GM18907 (cell line): ENCODE data around the gene PIN1.

Experiments used
- ATAC-seq: cut with Tn5 transposase; IDR thresholded peaks from one replicate; pipeline ENCODE4 v1.9.1; 2021; ENCODE audit warnings: mild to moderate bottlenecking, moderate library complexity; ENCODE audit not compliant: unreplicated experiment

Gene PIN1

DNA sequence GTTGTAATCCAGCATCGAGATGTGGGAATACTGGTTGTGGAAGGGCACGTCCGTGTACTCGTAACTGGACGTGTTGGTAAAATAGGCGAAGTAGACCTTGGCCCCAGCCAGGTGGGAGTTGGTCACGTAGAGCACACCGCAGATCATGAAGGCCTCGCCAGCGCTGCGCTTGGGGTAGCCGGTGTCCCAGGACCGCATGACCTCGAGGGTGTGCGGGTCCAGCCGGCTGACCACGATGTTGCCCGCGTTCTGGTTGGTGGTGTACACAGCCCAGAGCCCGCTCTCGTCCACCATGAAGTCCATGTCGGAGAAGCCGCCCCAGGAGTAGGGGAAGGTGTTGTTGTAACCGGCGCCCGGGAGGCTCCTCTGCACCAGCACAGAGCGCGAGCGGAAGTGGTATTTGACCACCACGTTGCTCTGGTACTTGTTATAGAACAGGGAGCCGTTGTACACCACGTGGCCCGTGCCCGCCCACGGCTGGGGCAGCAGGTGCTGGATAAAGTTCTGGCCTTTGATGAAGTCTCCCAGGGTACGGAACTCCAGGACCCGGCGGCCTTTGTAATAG is 19.2 kb downstream of the PIN1 start:
- ATAC-seq = no peak

GRCh38 chr19:9856609-9857008 is 21.5 kb downstream of the PIN1 start:
- ATAC-seq = no peak

DNA sequence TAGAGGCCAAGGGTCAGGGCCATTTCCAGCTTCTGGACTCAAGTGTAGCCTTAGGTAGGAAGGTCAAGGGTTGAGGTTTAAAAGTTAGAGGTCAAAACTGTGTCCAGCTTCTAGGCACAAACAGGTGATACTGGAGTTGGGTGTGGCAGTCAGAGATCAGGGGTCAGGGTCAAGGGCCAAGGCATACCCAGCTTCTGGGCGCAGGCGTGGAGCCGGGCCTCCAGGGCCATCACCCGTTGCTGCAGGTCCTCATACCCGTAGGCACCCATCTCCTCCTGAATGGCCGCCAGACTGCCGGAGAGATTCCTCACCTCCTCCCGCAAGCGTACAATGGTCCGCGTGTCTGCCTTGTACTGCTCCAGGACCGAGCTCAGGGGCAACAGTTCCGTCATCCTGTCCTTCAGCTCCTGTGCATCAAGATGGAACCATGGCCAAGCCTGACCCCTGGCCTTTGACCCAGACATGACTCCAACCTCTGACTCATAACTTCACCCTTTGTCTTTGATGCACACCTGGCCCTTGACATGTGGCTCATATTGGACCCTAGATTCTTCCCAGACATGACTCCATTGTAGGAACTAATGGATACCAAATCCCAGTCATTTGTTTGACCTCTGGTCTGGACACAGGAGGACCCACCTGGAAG is 22.1 kb downstream of the PIN1 start:
- no peak for ATAC-seq

- no peak for ATAC-seq
These were observed 23.0 kb downstream of the PIN1 start for GRCh38 chr19:9857920-9858746.

GRCh38 chr19:9858766-9859165 is 23.6 kb downstream of the PIN1 start:
- no peak for ATAC-seq

DNA sequence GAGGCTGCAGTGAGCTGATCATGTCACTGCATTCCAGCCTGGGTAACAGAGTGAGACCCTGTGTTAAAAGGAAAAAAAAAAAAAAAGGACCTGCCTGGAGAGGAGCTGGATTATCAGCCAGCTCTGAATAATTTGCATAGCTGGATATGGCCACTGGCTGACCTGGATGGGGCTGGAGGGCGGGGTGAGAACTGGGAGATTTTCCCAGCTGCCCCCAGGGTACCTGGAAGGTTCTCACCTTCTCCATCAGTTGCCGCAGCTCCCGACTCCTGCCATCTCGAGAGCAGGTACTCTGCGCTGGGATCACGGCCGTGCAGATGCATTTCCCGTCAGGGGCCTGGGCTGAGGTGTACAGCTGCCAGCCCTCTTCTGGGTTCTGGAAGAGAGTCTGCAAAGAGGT is 25.3 kb downstream of the PIN1 start:
- no peak for ATAC-seq

DNA sequence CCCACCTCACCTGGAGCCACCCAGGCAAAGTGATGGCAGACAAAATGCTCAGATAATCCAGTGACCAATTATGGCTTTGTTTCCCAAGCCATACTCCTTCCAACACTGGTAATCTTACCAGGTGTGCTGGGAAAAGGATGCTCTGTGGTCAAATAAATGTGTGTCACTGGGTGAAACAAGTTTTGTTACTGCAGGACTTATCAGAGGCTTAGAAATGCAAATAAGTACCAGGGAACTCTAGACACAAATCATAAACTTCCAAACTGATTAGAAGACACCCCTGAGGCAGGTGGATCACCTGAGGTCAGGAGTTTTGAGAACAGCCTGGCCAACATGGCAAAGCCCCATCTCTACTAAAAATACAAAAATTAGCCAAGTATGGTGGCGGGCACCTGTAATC is 26.4 kb downstream of the PIN1 start:
- no peak for ATAC-seq

DNA sequence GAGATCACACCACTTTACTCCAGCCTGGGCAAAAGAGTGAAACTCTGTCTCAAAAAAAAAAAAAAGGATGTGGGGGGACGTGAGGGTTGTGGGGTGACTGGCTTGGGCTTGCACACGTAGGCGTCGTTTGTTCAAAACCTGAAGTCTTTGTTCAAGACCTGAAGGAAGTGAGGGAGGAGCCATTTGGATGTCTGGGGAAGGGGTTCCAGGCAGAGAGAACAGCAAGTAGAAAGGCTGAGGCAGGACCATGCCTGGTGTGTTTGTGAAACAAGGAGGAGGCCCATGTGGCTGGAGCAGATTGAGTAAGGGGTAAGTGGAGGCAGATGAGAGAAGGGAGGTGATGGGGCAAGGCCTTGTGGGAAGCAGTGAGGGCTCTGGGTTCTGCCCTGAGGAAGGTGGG is 27.8 kb downstream of the PIN1 start:
- no peak for ATAC-seq

DNA sequence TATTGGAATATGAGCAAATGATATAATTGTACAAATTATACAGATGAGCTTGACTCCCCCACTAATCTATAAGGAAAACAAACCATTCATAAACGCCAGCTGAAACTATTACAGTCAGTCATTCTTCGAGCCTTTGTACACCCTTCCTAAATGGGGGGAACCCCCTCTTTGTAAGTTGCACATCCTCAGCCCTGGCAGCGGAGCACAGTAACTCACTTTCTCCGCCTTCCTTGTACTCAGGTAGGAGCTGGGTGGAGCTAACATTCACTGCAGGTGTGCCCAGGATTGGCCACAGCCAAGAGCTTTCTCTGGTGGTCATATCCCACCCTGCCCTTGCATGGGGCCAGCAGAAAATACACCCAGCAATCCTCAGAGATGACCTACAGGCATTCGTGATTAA is 28.6 kb downstream of the PIN1 start:
- ATAC-seq = no peak

DNA sequence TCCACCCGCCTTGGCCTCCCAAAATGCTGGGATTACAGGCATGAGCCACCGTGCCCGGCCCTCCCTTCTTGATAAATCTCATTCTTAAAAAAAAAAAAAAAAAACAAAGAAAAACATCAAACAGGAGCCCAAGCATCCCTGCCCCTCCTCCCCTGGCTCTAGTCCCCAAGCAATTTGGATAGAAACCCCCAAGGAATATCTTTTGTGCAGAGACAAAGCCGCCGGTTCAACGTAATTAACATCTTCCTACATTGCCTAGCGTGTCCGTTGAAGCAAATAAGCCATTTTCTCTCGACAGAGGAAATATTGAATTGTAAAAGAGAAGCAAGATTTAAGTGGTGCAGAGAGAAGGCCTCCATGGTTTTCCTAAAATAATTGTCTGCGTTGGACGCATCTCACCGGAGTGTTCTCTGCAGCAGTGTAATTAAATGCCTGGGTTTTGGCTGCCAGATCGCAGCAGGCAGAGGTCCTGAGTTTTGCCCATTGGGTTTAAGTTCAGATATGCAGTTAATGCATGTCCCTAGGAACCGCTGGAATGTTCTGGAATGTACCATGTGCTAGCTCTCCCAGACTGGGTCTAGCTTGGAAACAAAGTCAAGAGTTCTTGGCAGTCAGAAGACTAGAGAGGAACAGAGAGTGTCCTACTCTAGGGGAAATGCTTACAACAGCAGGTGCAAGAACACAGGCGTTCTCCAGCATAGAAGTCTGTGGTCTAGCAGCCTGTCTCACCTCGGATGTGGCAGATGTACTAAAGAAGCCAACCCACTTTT is 30.8 kb downstream of the PIN1 start:
- no peak for ATAC-seq

GRCh38 chr19:9868983-9869617 is 34.0 kb downstream of the PIN1 start:
- ATAC-seq = no peak

- no peak for ATAC-seq
These were observed 36.7 kb downstream of the PIN1 start for GRCh38 chr19:9871626-9872338.

GRCh38 chr19:9872618-9873242 is 37.6 kb downstream of the PIN1 start:
- ATAC-seq = no peak

DNA sequence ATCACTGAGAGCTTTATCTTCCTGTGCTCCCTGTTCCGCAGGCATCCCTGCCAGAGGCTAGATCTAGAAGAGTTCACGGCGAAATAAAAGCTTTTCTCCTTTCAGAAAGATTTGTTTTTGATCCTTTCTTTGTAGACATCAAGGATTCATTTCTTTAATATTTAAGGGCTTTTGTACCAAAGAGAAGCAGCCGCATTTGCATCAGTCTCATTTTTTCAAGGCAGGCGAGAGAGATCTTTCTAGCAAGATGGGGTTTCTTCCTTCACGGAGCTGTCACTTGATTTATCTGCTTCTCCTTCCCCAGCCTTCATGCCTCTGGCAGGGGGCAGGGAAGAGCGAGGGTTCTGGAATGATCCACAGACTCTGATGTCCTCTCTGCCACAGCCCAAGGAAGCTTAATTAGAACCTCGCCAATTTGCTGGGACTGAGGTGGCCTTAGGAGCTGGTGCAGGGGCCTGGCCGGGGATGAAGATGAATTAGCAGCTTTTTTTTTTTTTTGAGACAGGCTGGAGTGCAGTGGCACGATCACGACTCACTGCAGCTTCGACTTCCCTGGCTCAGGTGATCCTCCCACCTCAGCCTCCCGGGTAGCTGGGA is 40.0 kb downstream of the PIN1 start:
- ATAC-seq = no peak

GRCh38 chr19:9875796-9876195 is 40.7 kb downstream of the PIN1 start:
- ATAC-seq = no peak

DNA sequence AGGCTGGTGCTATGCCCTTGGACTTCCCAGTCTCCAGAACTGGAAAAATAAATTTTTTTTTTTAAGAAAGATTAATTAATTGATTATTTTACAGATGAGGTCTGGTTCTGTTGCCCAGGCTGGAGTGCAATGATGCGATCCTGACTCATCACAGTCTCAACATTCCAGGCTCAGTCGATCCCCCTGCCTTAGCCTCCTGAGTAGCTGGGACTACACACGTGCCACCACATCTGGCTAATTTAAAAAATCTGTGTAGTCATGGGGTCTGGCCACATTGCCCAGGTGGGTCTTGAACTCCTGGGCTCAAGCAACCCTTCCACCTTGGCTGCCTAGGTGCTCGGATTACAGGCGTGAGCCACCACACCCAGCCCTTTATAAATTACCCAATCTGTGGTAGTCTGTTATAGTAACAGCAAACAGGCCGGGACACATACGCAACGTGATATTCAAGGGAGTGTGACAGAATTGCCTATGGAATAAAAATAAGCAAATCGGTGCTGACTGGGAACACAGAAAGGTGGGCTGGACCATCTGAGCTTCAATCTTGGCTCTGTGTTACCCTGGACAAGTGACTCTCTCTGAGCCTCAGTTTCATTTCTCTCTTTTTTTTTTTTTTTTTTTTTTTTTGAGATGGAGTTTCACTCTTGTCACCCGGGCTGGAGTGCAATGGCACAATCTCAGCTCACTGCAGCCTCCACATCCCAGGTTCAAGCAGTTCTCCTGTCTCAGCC is 42.8 kb downstream of the PIN1 start:
- no peak for ATAC-seq

GRCh38 chr19:9878511-9879196 is 43.5 kb downstream of the PIN1 start:
- no peak for ATAC-seq

DNA sequence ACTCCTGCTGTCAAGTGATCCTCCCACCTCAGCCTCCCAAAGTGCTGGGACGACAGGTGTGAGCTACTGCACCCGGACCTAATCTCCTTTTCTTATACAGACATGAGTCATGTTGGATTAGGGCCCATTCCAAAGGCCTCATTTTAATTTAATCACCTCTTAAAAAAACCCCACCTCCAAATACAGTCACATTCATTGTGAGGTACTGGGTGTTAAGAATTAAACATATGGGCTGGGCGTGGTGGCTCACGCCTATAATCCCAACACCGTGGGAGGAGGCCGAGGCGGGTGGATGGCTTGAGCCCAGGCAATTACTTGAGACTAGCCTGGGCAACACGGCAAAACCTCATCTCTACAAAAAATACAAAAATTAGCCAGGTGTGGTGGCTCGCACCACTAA is 46.6 kb downstream of the PIN1 start:
- no peak for ATAC-seq
